Activated T-cell treated with anti-CD3 and anti-CD28 coated beads, Interleukin-2, amount 50 U/mL, for 1 hour (primary cell): ENCODE data around the gene ZNF474.

Experiments used
- DNase-seq: peaks from one replicate; pipeline ENCODE4 v3.0.0-alpha.2; 2020

Gene ZNF474

DNA sequence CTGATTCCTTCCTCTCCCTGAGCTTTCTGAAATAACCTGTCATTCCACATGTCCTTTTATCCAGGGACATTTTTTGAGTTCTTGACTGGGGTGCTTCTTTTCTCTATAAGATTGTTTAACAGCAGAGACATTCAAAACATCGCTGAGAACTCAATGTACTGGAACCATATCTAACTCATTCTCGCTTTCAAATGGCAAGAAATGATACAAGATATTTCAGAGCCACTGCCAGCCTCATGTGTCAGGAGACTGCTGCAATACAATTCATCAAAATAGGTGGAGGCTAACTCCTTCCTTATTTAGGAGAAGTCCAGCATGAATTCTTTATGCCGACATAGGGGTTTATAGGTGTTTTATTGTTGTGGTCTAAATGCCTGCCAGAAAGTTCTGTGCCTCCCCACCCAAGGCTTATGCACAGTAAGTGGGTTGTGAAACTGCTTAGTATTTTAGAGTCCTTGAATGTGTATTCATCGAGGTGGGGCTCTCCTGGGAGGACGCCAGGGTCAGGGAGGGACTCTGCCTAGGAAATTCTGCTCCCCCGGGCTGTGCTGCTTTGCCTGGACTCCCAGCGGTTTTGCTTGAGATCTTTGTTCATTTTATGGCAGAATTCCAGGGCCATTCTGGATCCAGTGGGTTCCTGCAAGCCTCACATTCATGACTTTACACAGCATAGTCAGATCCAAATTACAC, 53.9 kb downstream of the ZNF474 start:
- DNase-seq = no peak

DNA sequence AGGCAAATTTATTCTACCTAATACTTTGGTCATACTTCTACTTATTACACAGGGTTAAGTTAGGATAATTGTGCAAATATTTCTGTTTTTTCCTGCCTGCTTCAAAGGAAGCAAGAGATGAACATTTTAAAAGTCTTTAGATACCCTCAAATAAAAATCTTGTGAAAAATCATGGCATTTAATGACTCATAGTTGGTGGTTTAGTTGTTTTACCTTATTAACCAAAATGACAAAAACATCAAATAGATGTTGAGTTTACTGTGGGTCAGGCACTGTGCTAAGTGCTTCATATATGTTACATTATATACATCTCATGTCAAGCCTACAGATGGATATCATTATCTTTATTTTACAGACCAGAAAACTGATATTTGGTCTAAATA, 54.4 kb downstream of the ZNF474 start:
- no peak for DNase-seq

DNA sequence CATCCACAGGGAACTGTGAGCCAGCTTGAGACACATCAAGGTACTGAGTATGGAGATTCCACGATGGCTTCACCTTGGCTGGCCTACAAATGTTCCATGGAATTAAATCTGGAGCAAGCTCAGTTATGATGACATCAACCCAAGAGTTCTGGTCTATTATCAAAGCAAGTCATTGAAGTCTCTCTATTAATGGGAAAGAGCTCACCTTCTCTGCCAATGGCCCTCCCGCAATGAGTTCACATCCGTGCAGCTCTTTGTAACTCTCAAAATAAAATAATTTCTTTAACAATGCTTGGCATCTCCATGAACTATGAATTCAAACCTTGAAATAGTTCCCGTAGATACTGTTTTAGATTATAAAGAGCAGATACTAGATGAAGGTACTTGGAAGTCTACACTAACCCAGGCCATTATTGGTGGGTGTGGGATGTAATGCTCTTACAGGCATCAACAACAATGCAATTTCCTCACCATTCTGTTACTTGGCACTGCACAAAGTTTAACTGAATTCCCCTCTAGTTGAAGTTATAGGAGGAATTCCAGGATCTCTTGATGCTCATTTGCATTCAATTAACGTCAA, 55.4 kb downstream of the ZNF474 start:
- no peak for DNase-seq

DNA sequence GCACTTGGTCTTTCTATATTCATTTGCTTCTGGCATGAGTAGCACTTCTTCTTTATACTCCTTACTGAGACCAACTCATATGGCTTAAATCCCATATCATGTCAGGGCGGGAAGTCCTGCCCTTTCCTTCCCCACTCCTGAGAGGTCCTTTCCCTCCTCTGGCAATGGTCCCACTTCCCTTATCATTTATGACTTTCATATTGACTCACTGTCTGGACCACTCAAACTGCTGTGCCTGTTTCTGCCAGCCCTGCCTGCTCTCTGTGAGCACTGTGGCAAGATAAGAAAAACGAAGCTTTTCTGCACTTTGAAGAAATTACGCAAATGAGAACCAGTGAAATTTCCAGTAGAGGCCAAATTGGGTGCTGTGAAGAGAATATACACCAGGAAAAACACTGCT, 58.1 kb downstream of the ZNF474 start:
- DNase-seq = no peak

DNA sequence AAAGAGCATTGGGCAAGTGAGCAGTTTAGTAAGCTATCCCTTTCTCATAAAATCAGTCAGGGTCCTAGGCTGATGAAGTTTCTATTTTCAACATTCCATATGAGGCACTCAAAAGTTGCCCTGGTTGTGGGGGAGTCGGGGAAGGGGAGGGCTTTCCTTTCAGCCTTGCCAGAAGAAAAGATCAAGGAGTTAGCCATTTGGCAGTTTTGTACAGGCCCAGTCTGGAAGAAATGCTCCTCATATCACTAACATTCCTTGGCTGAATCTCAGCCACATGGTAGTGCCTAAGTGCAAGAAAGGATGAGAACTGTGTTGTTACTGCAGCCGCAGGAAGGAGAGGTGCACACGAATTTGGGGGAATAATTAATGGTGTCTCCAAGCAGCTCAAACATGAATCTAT, 60.8 kb downstream of the ZNF474 start:
- DNase-seq = no peak

DNA sequence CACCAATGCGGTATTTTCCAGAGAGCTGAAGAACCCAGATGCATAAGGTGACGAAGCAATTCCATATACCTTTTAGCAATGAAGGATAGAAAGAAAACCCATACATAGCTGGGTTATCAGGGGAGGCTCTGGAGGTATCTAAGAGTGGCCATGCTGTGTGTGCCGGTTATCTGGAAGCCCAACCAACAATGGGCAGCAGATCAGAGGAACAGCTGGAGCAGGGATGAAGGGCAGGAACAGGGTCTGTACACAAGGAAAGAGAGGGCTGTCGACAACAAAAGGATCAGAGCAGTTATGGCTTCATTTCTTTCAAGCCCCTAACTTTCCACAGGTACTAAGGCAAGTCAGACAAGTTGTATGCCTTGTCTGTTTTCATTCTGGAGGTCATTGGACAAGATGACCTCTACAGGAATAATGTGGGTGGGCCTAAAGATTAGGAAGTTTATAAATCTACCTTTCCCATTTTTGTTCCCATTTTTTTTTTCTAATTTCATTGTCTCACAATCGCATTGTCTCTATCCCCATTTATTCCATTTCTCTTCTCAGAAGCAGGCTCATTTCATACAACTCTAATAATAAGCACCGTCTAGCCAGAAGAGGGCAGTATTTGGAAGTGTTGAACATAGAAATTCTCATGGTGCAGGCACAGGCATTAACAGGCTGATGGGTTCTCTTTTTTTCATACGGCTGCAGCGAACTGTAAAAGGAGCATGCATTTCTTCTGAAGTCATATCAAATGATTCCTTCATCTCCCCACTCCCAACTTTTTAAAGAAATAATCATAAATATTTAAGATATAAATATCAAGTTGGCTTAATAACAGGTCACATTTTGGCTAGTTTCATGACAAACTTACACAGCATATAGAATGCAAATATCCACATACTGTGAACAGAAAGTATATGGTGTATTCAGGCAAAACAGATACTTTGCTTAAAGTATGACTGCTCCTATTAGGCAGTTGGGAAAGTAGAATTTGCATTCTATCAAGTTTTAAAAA, 63.5 kb downstream of the ZNF474 start:
- DNase-seq = no peak

DNA sequence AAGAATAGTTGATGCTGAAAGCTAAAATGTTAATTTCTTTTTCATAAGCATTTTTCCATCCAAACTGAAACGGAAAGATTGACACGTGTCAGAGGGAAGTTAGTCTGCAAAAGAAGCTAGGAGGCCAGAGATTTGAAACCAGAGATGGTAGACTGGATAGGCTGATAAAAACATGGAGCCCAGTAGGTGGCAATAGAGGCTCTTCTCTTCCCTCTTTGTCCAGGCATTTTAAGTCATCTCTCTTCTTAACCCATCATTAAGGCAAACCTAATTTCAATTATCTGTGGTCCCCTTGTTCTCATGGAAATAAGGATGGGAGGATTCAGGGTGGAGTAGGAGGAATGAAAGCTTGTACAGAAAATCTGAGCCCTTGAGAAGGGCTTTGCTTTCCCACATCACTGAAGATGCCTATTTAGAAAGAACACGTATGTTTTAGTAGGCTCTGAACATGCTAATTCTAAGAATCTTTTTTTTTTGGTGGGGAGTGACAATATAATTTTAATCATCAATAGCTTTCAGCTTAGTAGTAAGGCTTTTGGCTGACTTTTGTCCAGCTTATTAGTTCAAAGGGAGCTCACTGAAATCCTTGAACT, 66.6 kb downstream of the ZNF474 start:
- no peak for DNase-seq

DNA sequence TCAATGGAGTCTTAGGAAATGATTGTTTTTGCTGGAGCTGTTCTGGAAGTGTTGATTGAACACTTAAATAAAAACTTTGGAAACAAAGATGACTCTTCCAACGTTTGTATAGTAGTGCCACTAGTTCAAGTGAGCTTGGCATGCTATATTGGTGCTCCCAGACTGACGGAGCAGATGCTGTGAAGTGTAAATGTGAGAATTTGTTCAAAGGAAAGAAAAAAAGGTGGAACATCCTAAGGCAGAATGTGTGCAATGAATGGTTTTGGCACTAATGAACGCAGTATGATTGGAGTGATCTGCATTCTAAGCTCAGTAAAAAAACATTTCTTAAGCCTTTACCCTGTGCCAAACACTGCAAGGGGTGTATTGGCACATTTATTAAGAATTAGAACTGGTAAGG, 69.8 kb downstream of the ZNF474 start:
- DNase-seq = no peak

DNA sequence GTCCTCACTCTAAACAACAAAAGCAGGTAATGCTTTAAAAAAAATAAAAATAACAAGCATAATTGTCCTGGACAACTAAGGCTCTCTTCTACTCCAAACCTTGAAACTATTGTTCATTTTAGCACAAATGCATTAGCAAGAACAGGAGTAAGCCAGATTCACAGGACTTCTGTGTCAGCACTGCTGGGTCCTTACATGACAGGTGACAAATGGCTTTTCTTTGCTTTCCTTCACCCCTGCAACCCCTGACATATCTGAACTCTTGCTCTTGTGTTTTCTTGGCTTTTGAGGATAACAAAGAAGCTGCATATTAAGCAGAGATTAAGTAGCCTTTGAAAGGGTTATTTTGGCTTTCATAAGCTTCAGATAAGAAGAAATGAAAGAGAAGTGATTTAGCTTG, 71.1 kb downstream of the ZNF474 start:
- no peak for DNase-seq

DNA sequence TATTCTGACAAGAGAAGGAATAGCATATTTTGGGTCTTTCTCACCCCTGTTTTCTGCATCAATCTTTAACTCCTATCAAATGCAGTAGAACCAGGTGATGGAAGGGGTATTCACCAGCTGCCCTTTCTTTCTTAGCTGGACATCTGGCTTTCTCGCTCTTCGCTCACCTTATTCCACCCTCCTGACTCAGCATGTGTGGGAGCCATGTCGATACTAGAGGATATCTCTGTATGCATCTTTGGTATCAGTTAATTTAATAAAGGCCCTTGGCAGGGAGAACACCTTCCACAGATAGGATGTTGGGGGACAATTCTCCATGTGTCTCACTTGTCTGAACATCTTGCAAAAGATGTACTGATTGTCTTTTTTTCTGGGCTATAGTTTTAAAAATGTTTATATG, 71.5 kb downstream of the ZNF474 start:
- DNase-seq = no peak

DNA sequence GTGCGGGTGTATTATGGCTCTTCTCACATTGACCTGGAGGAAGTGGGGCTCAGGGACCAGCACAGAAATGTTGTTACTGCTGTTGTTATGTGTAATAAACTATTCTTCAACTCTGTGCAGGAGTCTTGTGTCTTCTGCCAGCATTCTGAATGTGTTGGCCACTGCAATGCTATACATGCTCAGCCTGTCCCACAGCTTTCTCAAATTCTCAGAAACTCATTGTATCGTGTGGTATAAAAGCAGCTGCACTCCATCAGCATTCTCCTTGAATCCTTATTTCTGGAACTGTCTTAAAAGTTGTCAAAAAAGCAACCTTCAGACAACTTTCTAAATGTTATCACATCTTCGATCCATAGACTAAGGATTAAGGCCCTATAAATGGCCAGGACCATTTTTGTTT, 72.0 kb downstream of the ZNF474 start:
- no peak for DNase-seq

DNA sequence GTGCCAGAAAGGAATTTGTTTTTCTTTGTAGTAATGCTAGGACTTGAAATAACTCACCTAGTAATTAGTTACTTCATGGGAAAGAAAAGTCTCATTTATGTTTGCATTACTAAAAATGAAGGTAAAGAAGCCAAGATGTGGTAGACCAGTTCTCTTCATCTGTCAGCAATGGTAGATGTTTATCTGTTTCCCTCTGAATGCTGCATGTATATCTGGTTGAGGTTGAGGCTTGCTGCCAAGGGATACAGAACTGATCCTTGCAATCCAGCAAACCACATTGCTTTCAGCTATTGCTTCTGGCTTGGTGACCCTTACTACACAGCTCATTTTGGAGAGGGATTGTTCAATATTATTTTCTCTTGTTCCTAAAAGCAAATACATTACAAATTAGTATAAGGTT, 73.6 kb downstream of the ZNF474 start:
- no peak for DNase-seq
